GM18519 (cell line): ENCODE measurements around the gene PIGO.

ENCODE experiments used
- ATAC-seq: cut with Tn5 transposase; IDR thresholded peaks from one replicate; pipeline ENCODE4 v1.9.1; 2021; ENCODE audit warnings: mild to moderate bottlenecking, moderate library complexity; ENCODE audit not compliant: unreplicated experiment, low FRiP score

PIGO gene

DNA sequence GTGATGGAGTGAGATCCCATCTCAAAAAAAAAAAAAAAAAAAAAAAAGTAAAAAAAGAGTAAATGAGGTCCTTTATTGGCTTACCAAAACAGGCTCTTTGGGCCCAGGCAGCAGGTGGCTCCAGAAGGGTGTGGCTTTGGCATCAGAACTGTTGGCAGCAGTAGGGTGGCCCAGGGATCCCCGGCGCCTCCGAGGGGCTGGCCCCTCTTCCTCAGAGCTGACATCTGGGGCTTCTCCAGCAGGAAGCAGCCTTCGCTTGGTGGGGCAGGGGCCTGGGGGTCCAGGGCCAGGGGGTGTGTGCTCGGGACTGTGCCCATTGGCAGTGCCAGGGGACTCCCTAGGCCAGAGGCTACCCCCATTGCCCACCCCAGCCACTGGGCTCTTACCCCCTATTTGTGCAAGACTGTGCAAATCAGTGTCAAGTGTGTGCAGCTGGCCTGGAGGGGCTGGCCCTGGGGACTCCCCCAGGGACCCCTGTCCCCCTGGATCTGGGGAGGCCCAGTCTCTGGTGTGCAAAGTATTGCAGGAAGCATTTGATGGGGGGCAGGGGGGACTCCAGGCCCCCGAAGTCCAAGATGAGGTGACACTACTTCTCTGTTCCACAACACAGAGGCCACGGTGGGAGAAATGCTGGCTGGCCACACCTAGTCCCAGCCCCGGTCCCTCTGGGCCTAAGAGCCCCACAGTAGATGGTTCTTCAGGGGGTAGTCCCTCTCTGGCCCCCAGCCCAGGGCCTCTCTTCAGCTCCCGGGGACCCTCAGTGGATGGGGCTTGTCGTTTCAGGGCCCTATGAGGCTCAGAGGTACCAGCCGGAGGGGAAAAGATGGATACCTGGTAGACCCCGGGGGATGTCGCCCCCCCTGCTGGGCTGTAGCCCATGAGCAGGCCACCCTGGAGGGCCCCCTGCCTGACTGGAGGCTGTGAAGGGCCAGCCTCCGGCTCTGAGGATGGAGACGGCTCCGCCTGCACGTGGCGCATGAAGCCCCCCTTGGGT is 11.2 kb upstream of the PIGO start:
- no peak for ATAC-seq

DNA sequence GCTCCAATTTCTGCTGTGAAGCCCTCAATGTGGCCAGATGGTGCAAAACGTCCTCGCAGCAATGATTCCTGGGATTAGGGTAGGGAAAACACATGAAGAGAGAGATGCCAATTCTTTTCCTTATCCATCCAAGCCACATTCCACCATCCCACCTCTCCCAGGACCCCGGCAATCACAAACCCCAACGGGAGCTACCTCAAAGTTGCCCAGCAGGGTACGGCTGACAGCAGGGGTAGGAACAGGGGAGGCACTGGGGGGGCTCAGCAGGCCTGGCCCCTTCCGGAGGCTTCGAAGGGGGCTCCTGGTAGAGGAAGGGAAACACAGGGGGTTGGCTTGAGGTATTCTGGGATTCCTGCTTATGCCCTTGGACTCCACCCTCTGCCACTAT is 9.9 kb upstream of the PIGO start:
- ATAC-seq: no peak

DNA sequence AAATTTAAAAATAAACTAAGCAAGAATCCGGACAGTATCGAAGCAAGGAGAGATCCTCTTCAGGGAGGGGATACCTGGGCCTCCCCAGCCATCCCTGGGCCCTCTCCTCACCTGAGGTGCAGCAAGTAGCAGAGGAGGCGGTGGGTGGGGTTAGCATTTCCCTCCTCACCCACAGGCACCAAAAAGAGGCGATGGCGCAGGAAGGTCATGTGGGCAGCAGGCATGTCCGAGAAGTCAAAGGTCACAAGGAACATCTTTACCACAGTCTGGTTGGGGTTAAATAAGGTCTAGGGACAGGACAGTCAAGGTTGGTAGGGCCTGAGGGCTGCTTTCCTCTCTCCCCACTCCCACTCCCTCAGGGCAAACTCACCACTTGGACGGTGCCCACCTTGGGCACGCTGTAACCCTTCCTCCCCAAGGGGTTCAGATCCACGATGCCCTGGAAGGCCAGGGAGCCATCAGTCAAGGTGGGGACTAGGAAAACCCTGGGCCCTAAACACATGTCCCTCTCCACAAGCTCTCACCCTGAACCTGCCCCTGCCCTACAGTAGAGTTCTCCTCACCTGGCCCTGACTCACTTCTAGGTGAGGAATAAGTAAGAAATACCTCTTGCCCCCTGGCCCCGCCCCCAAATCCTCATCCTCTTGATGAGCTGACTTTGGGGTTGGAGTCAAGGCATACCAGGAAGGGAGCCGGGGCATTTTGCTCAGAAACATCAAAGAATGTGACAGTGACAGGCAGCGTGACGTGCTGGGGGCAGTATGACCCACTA is 9.4 kb upstream of the PIGO start:
- ATAC-seq: no peak

DNA sequence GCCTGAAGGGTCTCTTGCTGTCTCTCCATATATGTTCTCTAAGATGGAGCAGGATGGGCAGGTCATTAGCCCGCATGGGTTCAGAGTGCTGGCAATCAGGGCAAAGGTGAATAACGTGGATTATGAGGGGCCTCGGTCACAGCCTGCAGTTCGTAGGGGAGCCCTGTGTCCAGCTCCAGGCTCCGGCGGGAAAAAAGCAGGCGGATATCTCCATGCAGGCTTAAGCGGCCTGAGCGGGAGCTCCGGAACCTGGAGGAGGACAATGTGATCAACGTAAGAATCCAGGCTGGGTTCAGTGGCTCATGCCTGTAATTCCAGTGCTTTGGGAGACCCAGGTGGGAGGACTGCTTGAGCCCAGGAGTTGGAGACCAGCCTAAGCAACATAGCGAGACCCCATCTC is 8.7 kb upstream of the PIGO start:
- no peak for ATAC-seq

DNA sequence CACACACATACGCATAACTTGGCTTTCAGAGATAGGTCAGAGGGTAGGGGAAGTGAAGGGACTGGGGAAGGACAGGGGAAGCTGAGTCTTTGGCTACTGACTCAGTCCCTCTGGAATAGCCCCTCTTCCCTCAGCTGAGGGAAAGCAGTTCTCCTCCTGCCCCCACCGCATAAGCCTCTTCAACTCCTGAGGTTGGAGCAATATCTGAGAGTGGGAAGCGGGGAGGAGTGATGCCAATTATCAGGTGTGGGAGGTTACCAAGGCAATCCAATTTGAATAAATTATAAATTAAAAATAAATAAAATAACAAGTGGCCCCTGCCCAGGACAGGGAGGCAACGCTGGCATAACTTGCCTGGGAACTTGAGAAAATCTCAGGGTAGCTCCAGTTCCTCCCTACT is 8.2 kb upstream of the PIGO start:
- no peak for ATAC-seq

DNA sequence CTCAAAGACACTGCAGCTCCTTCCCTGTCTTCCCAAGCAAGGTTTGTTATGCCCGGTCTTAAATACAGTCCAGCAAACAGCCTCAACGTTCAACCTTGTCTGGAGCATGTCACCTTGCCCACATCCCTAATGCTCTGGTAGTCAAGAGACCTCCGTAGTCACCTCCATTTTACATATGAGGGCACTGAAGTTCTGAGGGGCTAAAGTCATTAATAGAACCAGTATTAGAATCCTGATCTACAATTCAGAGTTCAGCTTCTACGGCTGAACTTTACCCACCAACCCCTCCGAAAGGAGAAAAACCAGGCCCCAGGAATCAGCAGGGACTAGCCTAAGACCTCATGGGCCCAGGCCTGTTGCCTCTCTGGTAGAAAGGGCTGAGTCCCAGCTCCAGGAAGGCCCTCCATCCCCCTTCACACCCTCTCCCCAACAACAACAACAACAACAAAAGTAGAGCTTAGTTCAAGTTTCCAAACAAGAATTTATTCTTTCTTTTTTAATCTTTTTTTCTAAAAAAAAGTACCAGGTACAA is 7.3 kb upstream of the PIGO start:
- no peak for ATAC-seq

DNA sequence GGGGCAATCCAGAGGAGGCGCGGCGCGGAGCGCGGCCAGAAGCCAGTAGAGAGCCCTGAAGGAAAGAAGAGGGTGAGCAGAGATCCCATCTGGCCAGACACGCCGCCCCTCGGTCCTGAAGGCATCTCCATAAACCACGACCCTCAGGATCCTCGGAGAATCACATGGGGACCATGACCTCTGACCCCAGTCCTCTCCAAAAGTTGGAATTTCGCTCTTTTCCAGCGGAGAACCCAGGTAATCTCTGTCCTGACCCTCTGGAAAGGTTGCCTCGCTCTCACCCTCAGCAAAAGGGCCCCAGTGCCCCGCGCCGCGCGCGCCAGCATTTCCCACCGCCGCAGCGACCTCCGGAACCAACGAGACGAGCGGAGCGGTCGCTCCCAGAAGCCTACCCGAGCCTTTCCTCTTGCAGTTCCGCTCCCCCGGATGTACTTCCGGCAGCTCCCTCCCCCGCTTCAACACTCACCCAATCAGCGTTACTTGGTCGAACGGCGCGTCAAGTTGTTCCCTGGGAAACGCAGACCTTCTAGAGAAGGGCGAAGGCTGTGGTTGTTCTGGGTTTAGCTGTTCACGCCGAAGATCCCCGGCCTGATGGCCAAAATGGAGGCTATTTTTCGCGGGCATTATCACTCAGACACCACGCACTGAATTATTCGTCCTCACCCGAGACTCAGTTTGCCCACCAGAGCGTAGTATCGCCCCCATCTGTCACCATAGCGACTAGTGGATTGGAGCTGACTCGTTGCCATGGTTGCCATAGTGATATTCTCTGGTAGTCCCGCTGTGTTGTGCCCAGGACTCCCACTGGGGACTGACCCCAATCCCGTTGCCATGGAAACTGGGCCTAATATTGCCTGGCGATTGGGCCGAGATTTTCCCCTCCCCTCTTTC is 6.6 kb upstream of the PIGO start, which contains the start of gene STOML2:
Gene STOML2 (minus strand): TSS at position 363 of the 891 bp plus-strand sequence. CDS start 37 bp downstream, at position 326.
- peak; percentile 84 for ATAC-seq

DNA sequence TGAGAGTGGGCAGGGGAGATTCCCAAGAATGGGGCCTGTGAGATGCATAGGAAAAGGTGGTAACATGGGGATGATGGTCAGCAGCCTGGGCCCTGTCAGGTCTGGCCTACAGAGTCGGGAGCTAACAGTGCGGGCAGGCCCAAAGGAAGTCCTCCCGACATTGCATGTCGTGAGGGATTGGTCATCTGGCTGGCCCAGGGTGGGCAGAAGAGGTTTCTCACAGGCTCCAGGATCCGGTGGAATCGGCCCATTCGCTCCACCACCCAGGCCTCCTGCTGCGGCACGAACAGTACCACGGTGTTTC is 6.0 kb upstream of the PIGO start:
- no peak for ATAC-seq

DNA sequence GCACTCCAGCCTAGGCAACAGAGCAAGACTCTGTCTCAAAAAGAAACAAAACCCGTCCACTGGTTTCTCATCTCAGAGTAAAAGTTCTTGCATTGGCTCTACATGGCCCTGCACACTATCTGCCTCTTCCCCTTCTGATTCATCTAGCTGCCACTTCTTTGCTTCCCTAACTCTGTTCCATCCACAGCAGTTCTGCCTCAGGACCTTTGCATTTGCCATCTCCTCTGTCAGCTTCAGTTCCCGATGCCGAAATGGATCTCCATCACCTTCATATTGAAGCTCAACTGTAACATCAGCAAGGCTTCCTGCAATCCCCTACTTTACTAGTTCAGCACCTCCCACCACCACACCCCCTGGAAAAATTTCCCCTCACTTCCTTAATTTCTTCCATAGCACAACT is 1.2 kb upstream of the PIGO start:
- ATAC-seq: no peak

DNA sequence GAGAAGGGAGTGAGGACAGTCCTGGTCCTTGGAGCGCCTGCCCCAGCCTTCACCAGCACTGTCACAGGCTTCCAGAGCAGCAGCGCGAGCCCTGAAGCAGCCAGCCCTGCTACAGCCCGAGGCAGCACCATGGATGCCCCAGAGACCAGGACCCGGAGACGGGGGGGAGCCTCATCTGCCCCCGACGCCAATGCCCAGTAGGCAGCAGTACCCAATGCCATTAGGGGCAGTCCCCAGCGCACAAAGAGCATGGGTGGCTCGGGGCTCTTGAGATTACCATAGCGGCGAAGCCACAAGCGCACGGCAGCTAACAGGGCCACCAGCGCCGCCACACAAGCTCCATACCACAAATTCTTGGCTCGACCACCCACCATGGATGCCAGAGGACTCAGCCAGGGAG is 4.9 kb downstream of the PIGO start:
- no peak for ATAC-seq

DNA sequence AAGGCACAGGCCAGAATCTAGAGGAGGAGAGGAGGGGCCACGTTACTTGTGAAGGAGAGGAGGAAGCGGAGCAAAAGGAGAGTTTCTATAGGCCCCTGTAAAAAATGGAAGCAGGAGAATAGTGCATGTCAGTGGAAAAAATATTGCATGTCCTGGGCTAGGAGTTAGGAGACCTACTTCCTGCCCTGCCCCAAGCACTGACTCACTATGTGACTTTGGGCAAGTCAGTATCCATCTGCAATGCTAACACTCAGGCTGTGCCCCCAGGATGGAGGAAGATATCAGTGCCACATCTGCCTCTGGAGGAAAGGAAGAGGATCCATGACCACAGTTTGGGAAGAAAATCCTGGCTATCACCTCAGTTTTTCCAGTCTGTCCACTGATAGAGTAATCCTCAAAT is 7.0 kb downstream of the PIGO start:
- no peak for ATAC-seq

DNA sequence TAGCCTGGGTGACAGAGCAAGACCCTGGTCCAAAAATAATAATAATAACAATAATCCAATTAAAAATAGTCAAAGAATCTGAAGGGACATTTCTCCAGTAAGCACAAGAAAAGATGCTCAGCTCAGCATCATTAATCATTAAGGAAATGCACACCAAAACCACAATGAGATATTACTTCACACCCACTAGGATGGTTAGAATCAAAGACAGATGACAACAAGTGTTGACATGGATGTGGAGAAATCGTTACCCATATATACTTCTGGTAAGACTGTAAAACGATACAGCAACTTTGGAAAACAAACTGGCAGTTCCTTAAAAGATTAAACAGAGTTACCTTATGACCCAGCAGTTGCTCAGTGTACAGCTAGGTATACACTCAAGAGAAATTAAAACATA is 11.3 kb downstream of the PIGO start:
- no peak for ATAC-seq

DNA sequence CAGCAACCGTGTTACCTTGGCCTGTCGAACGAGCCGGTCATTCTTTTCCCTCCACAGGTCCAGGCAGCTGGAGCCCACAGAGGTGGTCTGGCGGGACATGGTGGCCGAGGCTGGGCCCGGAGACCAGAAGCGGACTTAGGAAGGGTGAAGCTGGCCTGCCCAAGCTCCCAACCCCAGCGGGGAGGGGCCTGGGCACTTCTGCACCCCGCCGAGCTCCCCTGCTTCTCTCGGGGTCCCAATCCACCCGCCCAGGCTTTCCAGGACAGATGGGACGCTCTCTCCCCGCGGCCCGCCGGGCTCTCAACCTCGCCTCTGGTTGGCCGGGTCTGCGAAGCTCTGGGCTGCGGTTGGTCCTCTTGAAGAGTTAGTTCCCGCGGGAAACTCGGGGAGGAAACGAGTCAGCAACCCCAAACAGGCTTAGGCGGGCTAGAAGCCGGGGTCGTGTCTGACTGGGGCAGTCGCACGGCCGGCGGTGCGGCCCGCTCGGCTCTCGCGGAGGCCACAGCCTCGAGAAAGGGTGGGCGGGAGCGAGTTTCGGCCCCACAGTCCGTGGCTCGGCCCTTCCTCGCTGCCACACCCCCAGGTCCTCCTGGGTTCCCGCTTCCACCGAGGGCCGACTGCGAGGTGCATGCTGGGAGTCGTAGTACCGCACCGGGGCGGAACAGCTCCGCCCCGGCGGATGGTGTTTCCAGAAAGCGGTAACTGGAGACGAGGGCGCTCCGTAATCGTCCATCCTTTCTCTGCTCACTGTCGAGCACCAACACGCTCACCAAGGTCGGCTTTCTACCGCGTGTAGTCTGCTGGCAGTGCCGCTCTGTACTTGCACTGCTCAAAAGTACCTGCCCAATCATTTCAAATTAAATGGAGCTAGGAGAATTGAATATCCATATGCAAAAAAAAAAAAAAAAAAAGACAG is 16.7 kb downstream of the PIGO start, which contains the start of gene FANCG:
Gene FANCG (minus strand): TSS at position 517 of the 916 bp plus-strand sequence. CDS start 418 bp downstream, at position 99.
- peak; percentile 74 for ATAC-seq

DNA sequence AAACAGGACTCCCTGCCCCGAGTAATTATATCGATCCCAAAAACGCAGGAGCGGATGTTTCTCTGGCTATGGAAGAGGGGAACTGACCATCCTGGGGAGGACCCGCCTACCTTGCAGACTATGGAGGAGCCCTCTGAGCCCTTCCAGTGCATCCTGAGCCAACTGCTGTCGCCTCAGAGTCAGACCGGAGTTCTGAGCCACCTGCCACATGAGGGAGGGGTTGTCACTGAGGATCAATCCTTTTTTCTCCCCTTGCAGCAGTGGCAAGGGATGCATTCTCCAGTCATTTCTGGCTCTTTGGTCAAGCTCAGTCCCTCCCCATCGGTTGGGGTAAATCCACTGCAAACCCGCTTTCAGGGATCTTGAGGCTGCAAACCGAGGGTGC is 17.4 kb downstream of the PIGO start:
- ATAC-seq: no peak

DNA sequence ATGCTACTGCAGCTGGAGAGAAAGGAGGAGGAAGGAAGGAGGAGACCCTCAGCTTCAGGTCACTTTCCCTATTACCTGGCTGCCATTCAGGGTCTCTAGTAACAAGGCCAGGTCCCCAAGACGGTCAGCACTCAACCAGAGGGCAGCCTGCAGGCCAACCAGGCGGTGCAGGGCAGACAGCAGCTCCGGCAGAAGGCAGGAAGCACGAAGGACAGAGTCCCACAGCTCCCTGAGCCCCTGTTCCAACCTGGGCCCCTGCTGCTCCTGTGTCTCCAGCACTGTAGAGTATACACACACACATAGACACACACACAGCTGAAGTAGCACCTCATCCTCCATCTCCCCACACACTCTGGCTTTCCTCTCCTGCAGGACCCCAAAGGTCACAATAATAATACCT is 18.3 kb downstream of the PIGO start:
- no peak for ATAC-seq

DNA sequence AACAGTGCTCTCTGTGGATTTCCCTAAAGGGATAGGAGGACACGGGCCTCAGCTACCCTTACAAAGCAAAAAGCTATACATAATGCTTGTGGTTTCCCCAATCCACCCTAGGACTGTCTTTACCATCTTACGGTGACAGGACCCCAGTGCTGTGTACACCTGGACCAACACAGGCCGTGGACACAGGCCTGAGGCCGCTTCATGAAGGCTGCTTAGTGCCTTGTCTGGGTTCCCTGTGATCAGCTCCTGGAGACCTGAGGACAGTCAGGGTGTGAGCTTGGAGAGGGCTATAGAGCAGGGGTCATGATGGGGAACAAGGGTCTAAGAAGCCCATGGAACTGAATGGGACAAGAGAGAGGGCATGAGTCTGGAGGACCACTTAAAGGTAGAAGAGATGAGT is 19.5 kb downstream of the PIGO start:
- no peak for ATAC-seq

DNA sequence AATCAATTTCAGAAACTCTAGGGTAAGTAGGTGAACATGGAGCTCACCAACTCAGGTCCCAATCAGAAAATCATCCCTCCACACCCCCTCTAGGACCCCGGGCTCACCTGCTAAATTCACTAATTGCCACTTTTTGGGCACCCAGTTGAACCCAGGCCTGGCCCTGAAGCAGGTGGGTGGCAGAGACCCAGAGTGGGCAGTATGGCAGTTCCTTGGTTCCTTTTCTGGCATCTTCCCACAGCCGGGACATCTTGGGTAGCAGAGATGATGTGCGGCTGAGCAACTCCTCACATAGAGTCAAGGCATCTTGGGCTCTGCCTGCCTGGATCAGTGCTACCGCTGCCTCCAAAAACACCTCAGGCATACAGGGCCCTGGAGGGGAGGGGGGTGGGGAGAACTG is 21.0 kb downstream of the PIGO start:
- ATAC-seq: no peak

DNA sequence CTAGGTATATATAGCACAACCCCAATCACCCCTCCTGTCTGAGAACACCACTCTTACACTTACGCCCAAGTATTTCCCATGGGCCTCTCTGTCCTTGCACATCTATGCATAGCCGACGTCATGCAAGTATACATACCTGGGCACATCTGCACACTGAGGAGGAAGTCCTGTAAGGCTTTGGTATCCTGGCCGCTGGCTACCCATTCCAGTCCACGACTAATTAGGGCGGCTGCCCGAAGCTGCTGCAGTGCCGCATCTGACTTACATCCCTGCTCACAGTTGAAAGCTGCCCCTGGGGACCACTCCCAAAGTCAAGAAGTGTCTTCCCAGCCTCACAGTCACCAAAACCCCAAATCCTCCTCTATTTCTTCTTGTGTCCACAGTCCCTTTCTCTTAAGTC is 21.6 kb downstream of the PIGO start:
- ATAC-seq: no peak

DNA sequence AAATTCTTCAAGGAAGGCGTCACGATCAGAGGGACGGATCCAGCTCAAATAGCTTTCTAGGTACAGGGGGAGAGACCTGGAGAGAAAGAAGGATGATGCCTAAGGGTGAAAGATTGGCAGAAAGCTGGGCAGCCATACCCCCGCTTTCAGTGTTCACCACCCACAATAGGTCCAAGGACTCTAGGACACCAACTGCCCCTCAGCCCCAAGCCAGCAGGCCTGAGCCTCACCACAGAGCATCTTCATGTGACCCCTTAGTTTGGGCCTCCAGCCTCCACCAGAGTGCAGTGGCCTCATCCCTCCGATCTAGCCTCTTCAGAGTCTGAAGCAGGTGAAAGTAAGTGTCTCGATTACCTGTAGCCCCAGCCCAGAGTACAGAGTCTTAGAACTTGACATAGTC is 22.2 kb downstream of the PIGO start:
- ATAC-seq: no peak

DNA sequence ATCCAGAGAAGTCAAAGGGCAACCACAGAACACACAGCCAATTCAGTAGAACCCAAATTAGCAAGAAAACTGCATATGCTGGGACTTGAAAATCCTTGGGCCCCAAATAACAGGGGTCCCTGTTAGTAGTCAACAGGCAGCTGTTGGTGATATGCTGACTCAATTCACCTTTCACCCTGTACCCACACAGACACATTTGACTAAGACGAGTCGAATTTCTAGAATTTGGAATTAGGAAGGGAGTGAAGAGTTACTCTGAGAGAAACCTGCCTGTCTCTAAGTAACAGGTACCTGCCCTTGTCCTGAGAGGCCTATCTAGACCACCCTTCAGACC is 23.1 kb downstream of the PIGO start:
- no peak for ATAC-seq
